Stimulated activated CD4-positive, alpha-beta T cell treated with anti-CD3 and anti-CD28 coated beads, Interleukin-4, amount 100 ng/mL, for 4 hours (primary cell): ENCODE results near the gene TCL1A.
A peak's percentile ranks its signal among the peaks of the same experiment; 100 is the strongest.

Source experiments
- DNase-seq, 2 experiments: peaks; one replicate each; pipeline ENCODE4 v3.0.0-alpha.2; 2020

The TCL1A gene

GRCh38 chr14:95703805-95704204 is 10.1 kb downstream of the TCL1A start:
- no peak for DNase-seq

- DNase-seq = no peak
Observed at GRCh38 chr14:95703341-95703740, 10.6 kb downstream of the TCL1A start.

GRCh38 chr14:95701846-95702221 is 12.1 kb downstream of the TCL1A start:
- no peak for DNase-seq

GRCh38 chr14:95700221-95700976 is 13.5 kb downstream of the TCL1A start:
- no peak for DNase-seq

GRCh38 chr14:95699412-95699811 is 14.5 kb downstream of the TCL1A start:
- DNase-seq = no peak

- DNase-seq = no peak
Observed at GRCh38 chr14:95698287-95698686, 15.6 kb downstream of the TCL1A start.

- no peak for DNase-seq
Observed at GRCh38 chr14:95697764-95698163, 16.2 kb downstream of the TCL1A start.

- DNase-seq = no peak
Observed at GRCh38 chr14:95696741-95697140, 17.2 kb downstream of the TCL1A start.

- no peak for DNase-seq
Observed at GRCh38 chr14:95695913-95696312, 18.0 kb downstream of the TCL1A start.

GRCh38 chr14:95695051-95695450 is 18.9 kb downstream of the TCL1A start:
- DNase-seq = no peak

- DNase-seq = no peak
Observed at GRCh38 chr14:95692109-95692508, 21.8 kb downstream of the TCL1A start.

GRCh38 chr14:95691591-95691990 is 22.3 kb downstream of the TCL1A start:
- DNase-seq = no peak

- no peak for DNase-seq
Observed at GRCh38 chr14:95690815-95691214, 23.1 kb downstream of the TCL1A start.

- no peak for DNase-seq
Observed at GRCh38 chr14:95689441-95689840, 24.5 kb downstream of the TCL1A start.

GRCh38 chr14:95686935-95687334 is 27.0 kb downstream of the TCL1A start:
- no peak for DNase-seq

- DNase-seq = no peak
Observed at GRCh38 chr14:95685978-95686922, 27.7 kb downstream of the TCL1A start, which contains the start of gene TCL1B. TCL1B (plus strand) TSS chr14:95686426; CDS start chr14:95686468, 42 bp downstream.

- DNase-seq = peak in 1 of 2 experiments; percentile 14
Observed at GRCh38 chr14:95683793-95684192, 30.1 kb downstream of the TCL1A start.

- DNase-seq = no peak
Observed at GRCh38 chr14:95681153-95681552, 32.8 kb downstream of the TCL1A start.

GRCh38 chr14:95679998-95680735 is 33.8 kb downstream of the TCL1A start:
- DNase-seq = no peak

GRCh38 chr14:95679148-95679815 is 34.6 kb downstream of the TCL1A start:
- DNase-seq = no peak

- no peak for DNase-seq
Observed at GRCh38 chr14:95677179-95677835, 36.6 kb downstream of the TCL1A start.

- no peak for DNase-seq
Observed at GRCh38 chr14:95675486-95675885, 38.4 kb downstream of the TCL1A start.
